SK-N-SH (cell line): ENCODE results near the gene KIAA0040. TPM values are rescaled to one million over a fixed set of nuclear protein-coding genes. Genes with fewer than 3 reads are reported as not detected.

Source experiments
- CTCF ChIA-PET: fragments of 300-600, 350-600 bp; formaldehyde crosslinking; extraction: SDS; loops from one replicate; lab custom pipeline; 2021; lab: Yijun Ruan, JAX
- POLR2A ChIA-PET: fragments of 350-600 bp; sonication (Branson Sonifier 250); formaldehyde crosslinking; extraction: SDS; loops from one replicate; lab custom pipeline; 2020; ENCODE audit warnings: antibody characterized with exemption, inconsistent platforms; lab: Yijun Ruan, JAX
- DNase-seq: peaks from one replicate; pipeline ENCODE4 v3.0.0; 2012
- H2AFZ ChIP-seq: fragments of 200-600 bp; sonication (generic); 2 replicates; pipeline ENCODE4 v1.8.1; 2016; ENCODE audit warnings: antibody characterized with exemption, mild to moderate bottlenecking, low read depth
- H3F3A ChIP-seq: fragments of 200-600 bp; sonication (generic); replicated peaks from 2 replicates; pipeline ENCODE3; 2016; ENCODE audit warnings: antibody characterized with exemption, mild to moderate bottlenecking; ENCODE audit not compliant: insufficient read depth
- H3K27ac ChIP-seq, 2 experiments: fragments of 200-500 bp in 1 of 2; fragments of 200-600 bp in 1 of 2; sonication (Bioruptor generic) in 1 of 2; sonication (generic), shearing (Covaris generic) in 1 of 2; 2 replicates each; pipeline versions ENCODE4 v1.5.1 to v1.6.1; 2014 to 2016; ENCODE audit warnings: low read depth in 2 of 2, inconsistent platforms in 1 of 2, low read length in 1 of 2, mild to moderate bottlenecking in 1 of 2, mixed read lengths in 1 of 2
- H3K27me3 ChIP-seq: fragments of 200-600 bp; sonication (generic), shearing (Covaris generic); 2 replicates; pipeline ENCODE4 v1.6.1; 2016; ENCODE audit warnings: mixed run types; ENCODE audit not compliant: insufficient read depth
- H3K36me3 ChIP-seq, 2 experiments: fragments of 200-500 bp in 1 of 2; fragments of 200-600 bp in 1 of 2; sonication (Bioruptor generic) in 1 of 2; sonication (generic) in 1 of 2; replicated peaks in 1 of 2; 2 replicates each; pipeline versions ENCODE3 to v1.5.1; 2014 to 2016; ENCODE audit warnings: low read length in 1 of 2, mild to moderate bottlenecking in 1 of 2; ENCODE audit not compliant: insufficient read depth in 2 of 2, control insufficient read depth in 1 of 2
- H3K4me1 ChIP-seq, 2 experiments: fragments of 200-500 bp in 1 of 2; fragments of 200-600 bp in 1 of 2; sonication (Bioruptor generic) in 1 of 2; sonication (generic), shearing (Covaris generic) in 1 of 2; 2 replicates each; pipeline versions ENCODE4 v1.5.1 to v1.6.1; 2014 to 2016; ENCODE audit warnings: low read depth in 1 of 2, low read length in 1 of 2, mixed run types in 1 of 2; ENCODE audit not compliant: insufficient read depth in 2 of 2, control insufficient read depth in 1 of 2
- H3K4me2 ChIP-seq: fragments of 200-600 bp; sonication (generic), shearing (Covaris generic); 2 replicates; pipeline ENCODE4 v1.6.1; 2017; ENCODE audit warnings: mixed run types
- H3K4me3 ChIP-seq, 2 experiments: fragments of 200-500 bp in 1 of 2; fragments of 200-600 bp in 1 of 2; sonication (Bioruptor generic) in 1 of 2; sonication (generic), shearing (Covaris generic) in 1 of 2; 2 replicates each; pipeline versions ENCODE4 v1.5.1 to v1.8.1; 2014 to 2016; ENCODE audit warnings: low read depth in 2 of 2, inconsistent platforms in 1 of 2, low read length in 1 of 2, mild to moderate bottlenecking in 1 of 2, mixed read lengths in 1 of 2, moderate library complexity in 1 of 2
- H3K79me2 ChIP-seq: fragments of 200-600 bp; sonication (generic); 2 replicates; pipeline ENCODE4 v1.8.1; 2017; ENCODE audit warnings: mild to moderate bottlenecking; ENCODE audit not compliant: insufficient read depth
- H3K9ac ChIP-seq: fragments of 200-600 bp; sonication (generic); 2 replicates; pipeline ENCODE4 v1.6.1; 2017; ENCODE audit warnings: mixed run types
- H3K9me2 ChIP-seq: fragments of 200-600 bp; sonication (generic); 2 replicates; pipeline ENCODE4 v1.6.1; 2017; ENCODE audit warnings: mixed run types
- H3K9me3 ChIP-seq: fragments of 200-600 bp; sonication (generic); 2 replicates; pipeline ENCODE4 v1.6.1; 2017; ENCODE audit warnings: mixed run types, mild to moderate bottlenecking, moderate library complexity
- H4K20me1 ChIP-seq: fragments of 200-600 bp; sonication (generic); 2 replicates; pipeline ENCODE4 v1.6.1; 2017; ENCODE audit warnings: mild to moderate bottlenecking, mixed run types; ENCODE audit not compliant: insufficient read depth
- ELF1 ChIP-seq: IDR thresholded peaks from 2 replicates; pipeline ENCODE4 v1.4.0; 2012
- GATA2 ChIP-seq: sonication (generic); formaldehyde crosslinking; IDR thresholded peaks from 2 replicates; pipeline ENCODE4 v1.5.0; 2020; ENCODE audit warnings: mild to moderate bottlenecking, missing genetic modification reagents
- IRF3 ChIP-seq: fragments of 150-350 bp; IDR thresholded peaks from 2 replicates; pipeline ENCODE4 v1.6.1; 2016; ENCODE audit warnings: mild to moderate bottlenecking, low read depth, low read length
- MEF2A ChIP-seq: IDR thresholded peaks from 2 replicates; pipeline ENCODE4 v1.4.0; 2012; ENCODE audit warnings: low read depth, borderline replicate concordance
- NRF1 ChIP-seq: IDR thresholded peaks from 2 replicates; pipeline ENCODE4 v1.6.1; 2012; ENCODE audit warnings: low read depth, mild to moderate bottlenecking, low read length
- POLR2AphosphoS5 ChIP-seq: IDR thresholded peaks from 2 replicates; pipeline ENCODE4 v1.6.1; 2012; ENCODE audit warnings: low read depth, low read length
- SIN3A ChIP-seq: IDR thresholded peaks from 2 replicates; pipeline ENCODE4 v1.6.1; 2012; ENCODE audit warnings: low read depth, mild to moderate bottlenecking, low read length, moderate library complexity, borderline replicate concordance
- TAF1 ChIP-seq: IDR thresholded peaks from 2 replicates; pipeline ENCODE4 v1.6.1; 2012; ENCODE audit warnings: low read depth, mild to moderate bottlenecking, low read length, moderate library complexity, borderline replicate concordance
- USF1 ChIP-seq: IDR thresholded peaks from 2 replicates; pipeline ENCODE4 v1.4.0; 2012; ENCODE audit warnings: low read depth, borderline replicate concordance
- WGBS: methylation state at CpG from one replicate; pipeline ENCODE4 v1.1.6; 2017; ENCODE audit warnings: low lambda C conversion rate; 5-methylcytosine and 5-hydroxymethylcytosine counted together
- polyA plus RNA-seq, 3 experiments: library from polyadenylated mRNA; depleted of rRNA; stranded (reverse); fragments of >200 nt; gene quantifications; 2 replicates each; pipeline ENCODE4 v1.2.3, GENCODE V29; 2012
- TF ChIP-seq, protein P1 (sequence below): IDR thresholded peaks from 2 replicates; pipeline ENCODE4; 2012

The KIAA0040 gene
- polyA plus RNA-seq, 1 of the 3 experiments (the other 2 are of a cell fraction) = 0.08 TPM

DNA sequence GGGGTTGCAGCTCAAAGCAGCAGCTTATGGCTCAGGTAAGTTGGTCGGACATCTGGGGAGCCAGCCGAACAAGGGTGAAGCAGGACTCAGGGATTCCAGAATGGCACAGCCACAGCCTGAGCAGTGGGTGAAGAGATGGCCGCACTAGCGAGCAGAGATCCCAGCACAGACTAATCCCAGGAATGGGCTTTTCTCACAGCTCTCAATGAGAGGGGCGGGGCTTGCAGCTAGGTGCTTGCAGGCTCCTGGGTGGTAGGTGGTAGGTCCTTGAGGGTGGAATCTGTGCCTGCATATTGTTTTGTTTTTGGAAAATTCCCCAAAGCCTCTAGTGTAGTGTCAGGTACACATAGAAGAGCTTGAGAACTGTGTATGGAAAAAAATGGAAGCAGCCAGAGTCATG lies 9.0 kb downstream of the KIAA0040 start:
- no peaks in the 10 kb centered on the region for H3K79me2 ChIP-seq
- H3K9me3 ChIP-seq = no peaks in the 10 kb centered on the region
- ChIA-PET CTCF (interaction anchor here (0.7 to 1.3 kb wide), 3 partner anchors 10 to 136 kb away, joined by 3 to 5 read pairs (median 3); no protein-coding TSS in a partner anchor), POLR2A (no interaction called here)
- 45% methylated on average over 3 of the region's 5 CpGs for WGBS
- no peak overlapping the region for H2AFZ ChIP-seq
- no peaks in the 10 kb centered on the region for H3K27me3 ChIP-seq
- DNase-seq = no peak
- H3K4me2 ChIP-seq = no peak overlapping the region
- H3K27ac ChIP-seq = no peak overlapping the region
- no peak overlapping the region for H3K9ac ChIP-seq
- TF ChIP-seq NRF1 (no peak), GATA2 (CRISPR knock-in tag) (no peak), SIN3A (no peak), IRF3 (no peak)
- no peaks in the 10 kb centered on the region for H3K36me3 ChIP-seq
- H3K4me3 ChIP-seq = no peak overlapping the region
- H3K9me2 ChIP-seq = no peaks in the 10 kb centered on the region
- H4K20me1 ChIP-seq = no peaks in the 10 kb centered on the region
- no peaks in the 10 kb centered on the region for H3K4me1 ChIP-seq
- H3F3A ChIP-seq = no peaks in the 10 kb centered on the region

DNA sequence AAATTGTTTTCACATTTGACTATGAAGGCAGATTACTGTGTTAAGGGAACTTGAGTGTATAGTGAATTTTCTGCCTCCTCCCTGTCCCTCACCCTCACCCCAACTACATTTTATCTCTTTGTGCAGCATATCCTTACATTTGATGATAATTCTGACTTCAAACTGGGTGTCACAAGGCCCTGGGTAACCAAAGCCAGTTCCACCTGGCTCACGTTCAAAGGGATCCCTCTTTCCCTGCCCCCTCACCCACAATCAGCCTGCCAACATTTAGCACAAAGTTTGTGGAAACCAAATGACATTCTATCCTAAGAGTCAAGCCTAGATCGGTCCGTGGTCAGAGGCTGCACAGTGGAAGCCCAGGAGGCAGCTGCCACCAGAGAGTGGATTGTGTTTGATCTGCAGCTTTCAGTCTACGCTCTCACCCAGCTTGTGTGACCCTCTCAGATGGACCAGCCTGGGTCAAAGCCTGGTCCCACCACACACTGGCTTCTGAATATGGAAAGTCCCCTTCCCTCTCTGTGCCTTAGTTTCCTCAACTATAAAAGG lies 10.3 kb downstream of the KIAA0040 start:
- H4K20me1 ChIP-seq = no peaks in the 10 kb centered on the region
- TF ChIP-seq USF1 (no peak), ELF1 (no peak), SIN3A (no peak), MEF2A (no peak), POLR2AphosphoS5 (no peak), TAF1 (no peak)
- TF ChIP-seq, protein P1, sequence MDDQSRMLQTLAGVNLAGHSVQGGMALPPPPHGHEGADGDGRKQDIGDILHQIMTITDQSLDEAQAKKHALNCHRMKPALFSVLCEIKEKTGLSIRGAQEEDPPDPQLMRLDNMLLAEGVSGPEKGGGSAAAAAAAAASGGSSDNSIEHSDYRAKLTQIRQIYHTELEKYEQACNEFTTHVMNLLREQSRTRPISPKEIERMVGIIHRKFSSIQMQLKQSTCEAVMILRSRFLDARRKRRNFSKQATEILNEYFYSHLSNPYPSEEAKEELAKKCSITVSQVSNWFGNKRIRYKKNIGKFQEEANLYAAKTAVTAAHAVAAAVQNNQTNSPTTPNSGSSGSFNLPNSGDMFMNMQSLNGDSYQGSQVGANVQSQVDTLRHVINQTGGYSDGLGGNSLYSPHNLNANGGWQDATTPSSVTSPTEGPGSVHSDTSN = no peak
- TF ChIP-seq, all 33 proteins: peak for 0
- DNase-seq = no peak
- no peak overlapping the region for H3K4me3 ChIP-seq
- no peaks in the 10 kb centered on the region for H3K4me1 ChIP-seq
- no peaks in the 10 kb centered on the region for H3K79me2 ChIP-seq
- ChIA-PET POLR2A (no interaction called here), CTCF (no interaction called here)
- no peaks in the 10 kb centered on the region for H3F3A ChIP-seq
- H3K9me3 ChIP-seq = no peaks in the 10 kb centered on the region
- H3K27me3 ChIP-seq = no peaks in the 10 kb centered on the region
- no peak overlapping the region for H3K27ac ChIP-seq
- no peaks in the 10 kb centered on the region for H3K9me2 ChIP-seq
- H3K36me3 ChIP-seq = no peaks in the 10 kb centered on the region
- H3K4me2 ChIP-seq = no peak overlapping the region
- WGBS = 42% methylated on average over 4 of the region's 4 CpGs
- no peak overlapping the region for H2AFZ ChIP-seq
- H3K9ac ChIP-seq = no peak overlapping the region
